Measurements from ENCODE around the gene SREBF1. TPM values are rescaled to one million over a fixed set of nuclear protein-coding genes. Genes with fewer than 3 reads are reported as not detected.
A peak's percentile ranks its signal among the peaks of the same experiment; 100 is the strongest.

Gene SREBF1
- total and polyA plus RNA-seq, 2 of the 4 experiments (the other 2 are of a cell fraction): 3.4 to 20.4 TPM

GRCh38 chr17:17837966-17838962, 1.5 kb upstream of the SREBF1 start:
- Histone ChIP-seq H4K91ac (ENCODE audit: insufficient read depth, low read depth, low read length) (peak overlapping the region; percentile 90), H2BK15ac (ENCODE audit: low read depth, low read length) (peak overlapping the region; percentile 92; the same call in 2 of the 3 replicates), H3K23ac (ENCODE audit: low read depth, low read length) (peak overlapping the region; percentile 52), H2AFZ (replicated peaks; ENCODE audit: low read length, poor library complexity) (peak overlapping the region; percentile 86), H2AK5ac (ENCODE audit: low read depth, low read length) (peak overlapping the region; percentile 97), H3K27ac (ENCODE audit: insufficient read depth, low read length) (peak overlapping the region; percentile 94), H3K79me1 (ENCODE audit: low read depth in 1 of 2, low read length in 2 of 2) (peaks cover 11 to 56% of the 10 kb centered on the region in 2 experiments; a peak in 3 of 4 replicates), H3K4me1 (ENCODE audit: control insufficient read depth, insufficient read depth, low read length) (peaks cover 44% of the 10 kb centered on the region), H3K9me3 (ENCODE audit: control insufficient read depth, insufficient read depth, low read length) (no peaks in the 10 kb centered on the region), H3K36me3 (ENCODE audit: control insufficient read depth, insufficient read depth, low read length) (0 out of 2 replicates have a peak, but pooled peaks cover 2% of the 10 kb centered on the region), H2BK20ac (ENCODE audit: low read depth, low read length) (peak overlapping the region; percentile 87), H4K8ac (ENCODE audit: low read depth in 2 of 2, low read length in 2 of 2) (peak overlapping the region; percentile 52 to 75; a peak in 3 of 4 replicates), H3K4ac (ENCODE audit: low read depth, low read length) (peak overlapping the region; percentile 84), H4K5ac (ENCODE audit: low read depth, low read length) (peak overlapping the region; percentile 69), H2AK9ac (replicated peaks; ENCODE audit: low read depth, low read length, poor library complexity) (peak overlapping the region; percentile 83), H2BK5ac (ENCODE audit: low read depth, low read length, poor library complexity, severe bottlenecking) (peak overlapping the region; percentile 80), H3K56ac (ENCODE audit: extremely low read depth, insufficient read depth, low read length) (no peak overlapping the region), H2BK120ac (ENCODE audit: low read depth, low read length) (peak overlapping the region; percentile 94), H3K4me2 (ENCODE audit: low read depth, low read length) (peak overlapping the region; percentile 21; the same call in 1 of the 2 replicates), H3K27me3 (ENCODE audit: control insufficient read depth, insufficient read depth, low read length) (no peaks in the 10 kb centered on the region), H3K14ac (replicated peaks; ENCODE audit: low read depth, low read length) (peak overlapping the region; percentile 53), H3K4me3 (ENCODE audit: insufficient read depth, low read depth, low read length) (no peak overlapping the region), H3K18ac (ENCODE audit: low read depth, low read length) (peak overlapping the region; percentile 70), H3K9me1 (ENCODE audit: insufficient read depth, low read length) (peaks cover 28% of the 10 kb centered on the region), H3K9ac (ENCODE audit: low read depth, low read length) (peak overlapping the region; percentile 44), H4K20me1 (ENCODE audit: insufficient read depth, low read length) (peaks cover 22% of the 10 kb centered on the region; the same call in 1 of the 2 replicates)
- dilution Hi-C loops (cut with HindIII; ENCODE audit: low sequenced_read_pairs, unreplicated experiment) (no loop called here), intact Hi-C loops (cut with micrococcal nuclease) (no loop called here), in situ Hi-C loops (cut with MboI; ENCODE audit: low sequenced_read_pairs) (no loop called here)
- TF ChIP-seq RFX5 (IDR thresholded peaks at IDR 0.05; ENCODE audit: low read depth, low read length) (no peak), RAD21 (IDR thresholded peaks at IDR 0.05; ENCODE audit: low read length) (no peak), NFE2L2 (IDR thresholded peaks at IDR 0.05; ENCODE audit: low read depth, low read length) (no peak), ELK1 (IDR thresholded peaks at IDR 0.05; ENCODE audit: borderline replicate concordance, low read depth, low read length) (no peak), RCOR1 (IDR thresholded peaks at IDR 0.05; ENCODE audit: insufficient replicate concordance, low read length) (no peak), POLR2A (IDR thresholded peaks at IDR 0.05; ENCODE audit: low read depth, low read length) (peak; percentile 45; the same call in 1 of the 2 replicates)
- TF ChIP-seq, protein P1, sequence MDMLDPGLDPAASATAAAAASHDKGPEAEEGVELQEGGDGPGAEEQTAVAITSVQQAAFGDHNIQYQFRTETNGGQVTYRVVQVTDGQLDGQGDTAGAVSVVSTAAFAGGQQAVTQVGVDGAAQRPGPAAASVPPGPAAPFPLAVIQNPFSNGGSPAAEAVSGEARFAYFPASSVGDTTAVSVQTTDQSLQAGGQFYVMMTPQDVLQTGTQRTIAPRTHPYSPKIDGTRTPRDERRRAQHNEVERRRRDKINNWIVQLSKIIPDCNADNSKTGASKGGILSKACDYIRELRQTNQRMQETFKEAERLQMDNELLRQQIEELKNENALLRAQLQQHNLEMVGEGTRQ (IDR thresholded peaks at IDR 0.05; ENCODE audit: low read depth, low read length): no peak
- ChIA-PET CTCF (no interaction called here), POLR2A (ENCODE audit: unreplicated experiment) (no interaction called here)
- DNase-seq (peak; percentile 24), ATAC-seq (ENCODE audit: low read depth) (no peak)
- BruUV-seq (replicated peaks): no TSS peak
- WGBS, 2 experiments (ENCODE audit: extremely low coverage in 2 of 2, insufficient read length in 1 of 2): no CpG with 5 or more reads among the region's 11 CpGs

Measured in IMR-90 (cell line).